GM06990 (cell line): ENCODE results near the gene MGP.

Source experiments
- DNase-seq: peaks from one replicate; pipeline ENCODE4 v3.0.0-alpha.2; 2011; ENCODE audit not compliant: insufficient read length; ENCODE audit errors: extremely low read depth
- H3K27me3 ChIP-seq: replicated peaks from 2 replicates; pipeline ENCODE4 v1.6.0; 2011; ENCODE audit warnings: low read length; ENCODE audit not compliant: control insufficient read depth, insufficient read depth
- H3K36me3 ChIP-seq: 2 replicates; pipeline ENCODE4 v1.5.1; 2011; ENCODE audit warnings: low read length; ENCODE audit not compliant: control insufficient read depth, insufficient read depth
- H3K4me3 ChIP-seq: replicated peaks from 2 replicates; pipeline ENCODE4 v1.5.1; 2011; ENCODE audit warnings: low read depth, mild to moderate bottlenecking, control low read depth, low read length
- TF ChIP-seq, protein P1 (sequence below): IDR thresholded peaks from 2 replicates; pipeline ENCODE4 v1.5.1; 2011; ENCODE audit warnings: low read length, control low read depth, mild to moderate bottlenecking, inconsistent platforms; ENCODE audit not compliant: insufficient read depth, poor library complexity, severe bottlenecking

Gene MGP

GRCh38 chr12:14885718-14886221 is at the start of gene MGP:
TSS of gene MGP (minus strand) at chr12:14885854. CDS start at chr12:14885791, 63 bp downstream.
- H3K27me3 ChIP-seq: no peaks in the 10 kb centered on the region; the same call in 1 of the 2 replicates
- TF ChIP-seq, protein P1, sequence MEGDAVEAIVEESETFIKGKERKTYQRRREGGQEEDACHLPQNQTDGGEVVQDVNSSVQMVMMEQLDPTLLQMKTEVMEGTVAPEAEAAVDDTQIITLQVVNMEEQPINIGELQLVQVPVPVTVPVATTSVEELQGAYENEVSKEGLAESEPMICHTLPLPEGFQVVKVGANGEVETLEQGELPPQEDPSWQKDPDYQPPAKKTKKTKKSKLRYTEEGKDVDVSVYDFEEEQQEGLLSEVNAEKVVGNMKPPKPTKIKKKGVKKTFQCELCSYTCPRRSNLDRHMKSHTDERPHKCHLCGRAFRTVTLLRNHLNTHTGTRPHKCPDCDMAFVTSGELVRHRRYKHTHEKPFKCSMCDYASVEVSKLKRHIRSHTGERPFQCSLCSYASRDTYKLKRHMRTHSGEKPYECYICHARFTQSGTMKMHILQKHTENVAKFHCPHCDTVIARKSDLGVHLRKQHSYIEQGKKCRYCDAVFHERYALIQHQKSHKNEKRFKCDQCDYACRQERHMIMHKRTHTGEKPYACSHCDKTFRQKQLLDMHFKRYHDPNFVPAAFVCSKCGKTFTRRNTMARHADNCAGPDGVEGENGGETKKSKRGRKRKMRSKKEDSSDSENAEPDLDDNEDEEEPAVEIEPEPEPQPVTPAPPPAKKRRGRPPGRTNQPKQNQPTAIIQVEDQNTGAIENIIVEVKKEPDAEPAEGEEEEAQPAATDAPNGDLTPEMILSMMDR: no peak
- H3K4me3 ChIP-seq: no peak within 1 kb of the TSS
- H3K36me3 ChIP-seq: no peaks in the 10 kb centered on the region
- DNase-seq: no peak

- DNase-seq: no peak
- H3K36me3 ChIP-seq: no peaks in the 10 kb centered on the region; the same call in none of the 2 replicates
- H3K4me3 ChIP-seq: no peak overlapping the region
- H3K27me3 ChIP-seq: no peaks in the 10 kb centered on the region
- TF ChIP-seq, protein P1: no peak
These were observed 49.4 kb upstream of the MGP start for GRCh38 chr12:14935031-14935430.

- DNase-seq: no peak
- TF ChIP-seq, protein P1: no peak
- H3K27me3 ChIP-seq: no peaks in the 10 kb centered on the region
- no peak overlapping the region for H3K4me3 ChIP-seq
- no peaks in the 10 kb centered on the region; the same call in none of the 2 replicates for H3K36me3 ChIP-seq
These were observed 48.9 kb upstream of the MGP start for GRCh38 chr12:14934511-14934910.

DNA sequence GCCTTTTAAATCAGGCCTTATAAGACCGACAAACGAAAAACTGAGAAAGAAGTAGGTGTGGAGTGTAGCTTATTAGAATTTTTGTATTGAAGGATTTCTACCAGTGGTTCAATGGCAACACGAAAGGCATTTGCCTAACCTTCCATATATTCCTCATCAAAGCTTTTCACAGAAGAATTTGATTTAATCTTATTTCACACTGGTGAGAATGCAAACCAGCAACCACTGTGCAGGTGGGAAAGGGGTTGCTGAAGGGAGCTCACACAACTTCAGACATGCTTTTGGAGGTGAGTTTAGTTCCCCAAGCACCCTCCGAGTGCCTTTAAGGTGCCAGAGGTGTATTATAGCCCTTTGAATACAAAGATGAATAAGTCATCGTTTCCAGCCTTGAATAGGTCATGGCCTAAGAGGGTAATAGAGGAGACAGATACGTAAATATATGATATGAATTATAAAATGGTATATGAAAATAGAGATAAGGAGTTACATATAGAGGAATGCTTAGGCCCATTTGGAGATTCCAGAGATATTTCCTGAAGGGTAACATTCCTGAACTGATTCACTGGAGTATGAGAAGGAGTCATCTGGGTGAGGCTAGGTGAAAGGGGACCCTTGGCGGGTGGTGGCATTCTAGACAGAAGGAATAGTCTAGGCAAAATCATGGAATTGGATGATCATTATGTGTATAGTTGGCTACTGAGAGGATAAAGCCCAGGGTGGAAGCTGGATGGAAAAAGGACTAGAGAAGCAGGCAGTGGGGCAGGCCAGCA is 46.3 kb upstream of the MGP start:
- TF ChIP-seq, protein P1: no peak
- H3K36me3 ChIP-seq: no peaks in the 10 kb centered on the region; the same call in 1 of the 2 replicates
- no peak overlapping the region for H3K4me3 ChIP-seq
- DNase-seq: no peak
- H3K27me3 ChIP-seq: no peaks in the 10 kb centered on the region

DNA sequence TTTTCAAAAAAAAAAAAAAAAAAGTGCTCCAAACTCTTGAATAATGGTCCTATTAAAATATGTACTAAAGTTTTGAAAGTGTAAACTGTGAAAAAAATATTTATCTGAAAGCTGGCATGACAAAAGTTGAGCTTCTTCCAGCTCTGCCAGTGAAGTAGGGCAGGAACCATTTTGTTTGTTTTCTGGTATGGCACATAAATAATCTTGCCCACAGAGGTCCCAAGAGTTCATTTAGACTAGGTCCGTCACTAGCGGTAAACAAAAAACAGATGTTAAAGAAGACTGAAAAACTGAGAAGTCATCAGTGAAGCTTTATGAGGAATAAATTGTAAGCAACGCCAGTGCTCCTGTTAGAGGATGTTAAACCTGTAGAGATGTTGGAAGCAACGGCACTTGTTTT is 45.7 kb upstream of the MGP start:
- H3K27me3 ChIP-seq: no peaks in the 10 kb centered on the region
- no peak overlapping the region for H3K4me3 ChIP-seq
- H3K36me3 ChIP-seq: no peaks in the 10 kb centered on the region; the same call in 1 of the 2 replicates
- TF ChIP-seq, protein P1: no peak
- no peak for DNase-seq
